Neural cell (in vitro differentiated cells): ENCODE data around the gene FAM131B. TPM values are rescaled to one million over a fixed set of nuclear protein-coding genes. Genes with fewer than 3 reads are reported as not detected.

ENCODE experiments used
- H2AFZ ChIP-seq: fragments of 200-600, 300-800 bp; sonication (generic), shearing (Covaris generic); 2 replicates; pipeline ENCODE4 v1.6.0; 2014; ENCODE audit warnings: low read depth, mild to moderate bottlenecking, antibody characterized with exemption, low read length, moderate library complexity
- H3F3A ChIP-seq: fragments of 200-600 bp; shearing (Covaris generic); 2 replicates; pipeline ENCODE4 v1.6.1; 2016; ENCODE audit warnings: mild to moderate bottlenecking, moderate library complexity, mixed read lengths, antibody characterized with exemption, low read length; ENCODE audit not compliant: insufficient read depth, poor library complexity, severe bottlenecking
- H3K27ac ChIP-seq: fragments of 200-600, 300-800 bp; sonication (generic), shearing (Covaris generic); 2 replicates; pipeline ENCODE4 v1.5.1; 2014; ENCODE audit warnings: mild to moderate bottlenecking, low read length, moderate library complexity
- H3K27me3 ChIP-seq: fragments of 300-800, 200-600 bp; sonication (generic), shearing (Covaris generic); 2 replicates; pipeline ENCODE4 v1.6.0; 2014; ENCODE audit warnings: mild to moderate bottlenecking, low read depth, low read length, moderate library complexity; ENCODE audit not compliant: insufficient read depth
- H3K36me3 ChIP-seq: fragments of 300-800, 200-600 bp; sonication (generic), shearing (Covaris generic); 2 replicates; pipeline ENCODE4 v1.5.1; 2014; ENCODE audit warnings: mild to moderate bottlenecking, antibody characterized with exemption, low read length, moderate library complexity; ENCODE audit not compliant: insufficient read depth
- H3K4me2 ChIP-seq: fragments of 300-800, 200-600 bp; sonication (generic), shearing (Covaris generic); 2 replicates; pipeline ENCODE4 v1.6.0; 2014; ENCODE audit warnings: mild to moderate bottlenecking, low read length
- H3K4me3 ChIP-seq: fragments of 300-800, 200-600 bp; sonication (generic), shearing (Covaris generic); 2 replicates; pipeline ENCODE4 v1.5.1; 2014; ENCODE audit warnings: mild to moderate bottlenecking, low read length, moderate library complexity
- H3K79me2 ChIP-seq: fragments of 200-600 bp; shearing (Covaris generic); replicated peaks from 2 replicates; pipeline ENCODE4 v1.6.0; 2014; ENCODE audit warnings: mild to moderate bottlenecking, low read length, moderate library complexity; ENCODE audit not compliant: insufficient read depth
- H3K9ac ChIP-seq: fragments of 300-800, 200-600 bp; sonication (generic), shearing (Covaris generic); 2 replicates; pipeline ENCODE4 v1.6.1; 2016; ENCODE audit warnings: mild to moderate bottlenecking, low read length, mixed read lengths
- H3K9me2 ChIP-seq: fragments of 200-600 bp; shearing (Covaris generic); 2 replicates; pipeline ENCODE4 v1.6.1; 2016; ENCODE audit warnings: mild to moderate bottlenecking, low read length, mixed read lengths; ENCODE audit not compliant: insufficient read depth
- H3K9me3 ChIP-seq: fragments of 200-600, 300-800 bp; sonication (generic), shearing (Covaris generic); 2 replicates; pipeline ENCODE4 v1.6.1; 2016; ENCODE audit warnings: mild to moderate bottlenecking, mixed run types, low read length, moderate library complexity, mixed read lengths
- H4K20me1 ChIP-seq: fragments of 200-600 bp; shearing (Covaris generic); 2 replicates; pipeline ENCODE4 v1.6.1; 2016; ENCODE audit warnings: mild to moderate bottlenecking, mixed run types; ENCODE audit not compliant: insufficient read depth
- CTCF ChIP-seq: fragments of 450-650 bp; IDR thresholded peaks from 2 replicates; pipeline ENCODE4 v1.5.1; 2014; ENCODE audit warnings: antibody characterized with exemption, mild to moderate bottlenecking, moderate library complexity; ENCODE audit not compliant: poor library complexity, severe bottlenecking
- EP300 ChIP-seq: fragments of 450-650 bp; conservative IDR thresholded peaks from 2 replicates; pipeline ENCODE4 v1.6.1; 2014; ENCODE audit warnings: antibody characterized with exemption, mild to moderate bottlenecking, moderate library complexity; ENCODE audit not compliant: poor library complexity, severe bottlenecking
- EZH2 ChIP-seq: fragments of 200-600, 300-800 bp; shearing (Covaris generic), sonication (generic); IDR thresholded peaks from 2 replicates; pipeline ENCODE4 v1.6.1; 2014; ENCODE audit warnings: antibody characterized with exemption, low read length, borderline replicate concordance, mild to moderate bottlenecking; ENCODE audit not compliant: insufficient read depth, poor library complexity, severe bottlenecking
- MXI1 ChIP-seq: fragments of 450-650 bp; conservative IDR thresholded peaks from 2 replicates; pipeline ENCODE4 v1.6.1; 2014; ENCODE audit warnings: antibody characterized with exemption, mild to moderate bottlenecking; ENCODE audit not compliant: poor library complexity, severe bottlenecking
- POLR2AphosphoS5 ChIP-seq: IDR thresholded peaks from 2 replicates; pipeline ENCODE4 v1.6.1; 2012
- RAD21 ChIP-seq: fragments of 450-650 bp; conservative IDR thresholded peaks from 2 replicates; pipeline ENCODE4 v1.6.1; 2014; ENCODE audit warnings: antibody characterized with exemption, mild to moderate bottlenecking, moderate library complexity
- REST ChIP-seq: IDR thresholded peaks from 2 replicates; pipeline ENCODE4 v1.6.1; 2012; ENCODE audit warnings: borderline replicate concordance
- SMC3 ChIP-seq: fragments of 450-650 bp; conservative IDR thresholded peaks from 2 replicates; pipeline ENCODE4 v1.6.1; 2014; ENCODE audit warnings: antibody characterized with exemption, mild to moderate bottlenecking, moderate library complexity; ENCODE audit not compliant: poor library complexity
- TAF1 ChIP-seq: IDR thresholded peaks from 2 replicates; pipeline ENCODE4 v1.6.1; 2012; ENCODE audit warnings: low read depth
- polyA plus RNA-seq: library from polyadenylated mRNA; depleted of rRNA; stranded (reverse); fragments of >200 nt; gene quantifications from 2 replicates; pipeline ENCODE4 v1.2.3, GENCODE V29; 2014

FAM131B gene
- polyA plus RNA-seq, 1 donor from 2014 or later, result 45.9 TPM

- Histone ChIP-seq H3K27me3 (peaks cover 6% of the 10 kb centered on the region), H3K9me3 (no peaks in the 10 kb centered on the region), H3K9me2 (no peaks in the 10 kb centered on the region), H3K4me2 (no peak overlapping the region), H3K27ac (no peak overlapping the region), H3K36me3 (no peaks in the 10 kb centered on the region), H3K79me2 (no peaks in the 10 kb centered on the region), H2AFZ (no peak overlapping the region), H3F3A (no peaks in the 10 kb centered on the region), H3K4me3 (no peak overlapping the region), H3K9ac (no peak overlapping the region), H4K20me1 (no peaks in the 10 kb centered on the region)
- TF ChIP-seq POLR2AphosphoS5 (no peak), EP300 (no peak), RAD21 (no peak)
Observed at GRCh38 chr7:143343596-143343995, 18.9 kb downstream of the FAM131B start.

GRCh38 chr7:143341842-143342241 is 20.7 kb downstream of the FAM131B start:
- no peaks in the 10 kb centered on the region for H3K9me2 ChIP-seq
- H3K9me3 ChIP-seq, result no peaks in the 10 kb centered on the region
- H3K79me2 ChIP-seq, result no peaks in the 10 kb centered on the region
- no peaks in the 10 kb centered on the region for H3K36me3 ChIP-seq
- H4K20me1 ChIP-seq, result no peaks in the 10 kb centered on the region
- no peak overlapping the region for H3K4me2 ChIP-seq
- no peak overlapping the region for H3K9ac ChIP-seq
- no peak overlapping the region for H3K4me3 ChIP-seq
- TF ChIP-seq EZH2, result no peak
- no peak for TF ChIP-seq POLR2AphosphoS5
- H2AFZ ChIP-seq, result no peak overlapping the region
- no peaks in the 10 kb centered on the region for H3F3A ChIP-seq
- H3K27ac ChIP-seq, result no peak overlapping the region
- H3K27me3 ChIP-seq, result peaks cover 6% of the 10 kb centered on the region

- Histone ChIP-seq H3K9ac (no peak overlapping the region), H3K9me2 (no peaks in the 10 kb centered on the region), H3K9me3 (no peaks in the 10 kb centered on the region), H3K27ac (no peak overlapping the region), H2AFZ (no peak overlapping the region), H3K36me3 (no peaks in the 10 kb centered on the region), H4K20me1 (no peaks in the 10 kb centered on the region), H3F3A (no peaks in the 10 kb centered on the region), H3K79me2 (no peaks in the 10 kb centered on the region), H3K4me2 (no peak overlapping the region), H3K27me3 (no peaks in the 10 kb centered on the region), H3K4me3 (no peak overlapping the region)
- no peak for TF ChIP-seq EZH2
- no peak for TF ChIP-seq CTCF
- TF ChIP-seq SMC3, result no peak
- TF ChIP-seq RAD21, result no peak
- TF ChIP-seq MXI1, result no peak
- no peak for TF ChIP-seq EP300
- TF ChIP-seq REST, result no peak
- TF ChIP-seq TAF1, result no peak
- no peak for TF ChIP-seq POLR2AphosphoS5
Observed at GRCh38 chr7:143337216-143337615, 25.3 kb downstream of the FAM131B start.
